BJ (cell line): ENCODE measurements around the gene CACNA2D2. TPM values are rescaled to one million over a fixed set of nuclear protein-coding genes. Genes with fewer than 3 reads are reported as not detected.

Source experiments
- CTCF ChIA-PET: fragments of 350-600 bp; formaldehyde crosslinking; extraction: SDS; loops from one replicate; lab custom pipeline; 2021; ENCODE audit warnings: antibody characterized with exemption, inconsistent platforms; lab: Yijun Ruan, JAX
- POLR2A ChIA-PET: fragments of 300-600 bp; sonication (Branson Sonifier 250); formaldehyde crosslinking; extraction: SDS; loops from one replicate; lab custom pipeline; 2021; ENCODE audit warnings: antibody characterized with exemption; lab: Charles Lee
- DNase-seq: peaks from one replicate; pipeline ENCODE4 v3.0.0-alpha.2; 2011; ENCODE audit warnings: low read depth
- H3K27me3 ChIP-seq: 2 replicates; pipeline ENCODE4 v1.6.0; 2011; ENCODE audit warnings: low read length; ENCODE audit not compliant: control insufficient read depth, insufficient read depth
- H3K36me3 ChIP-seq: 2 replicates; pipeline ENCODE4 v1.5.1; 2011; ENCODE audit warnings: low read length; ENCODE audit not compliant: control insufficient read depth, insufficient read depth
- H3K4me3 ChIP-seq: 2 replicates; pipeline ENCODE4 v1.5.1; 2011; ENCODE audit warnings: low read depth, mild to moderate bottlenecking, control low read depth, low read length
- CTCF ChIP-seq: IDR thresholded peaks from 2 replicates; pipeline ENCODE4 v1.5.1; 2011; ENCODE audit warnings: low read depth, mild to moderate bottlenecking, control low read depth, inconsistent platforms, low read length, moderate library complexity; ENCODE audit not compliant: insufficient read depth
- polyA plus RNA-seq: library from polyadenylated mRNA; depleted of rRNA; stranded (reverse); fragments of >200 nt; gene quantifications from 2 replicates; pipeline ENCODE4 v1.2.3, GENCODE V29; 2011

CACNA2D2 gene
- polyA plus RNA-seq, 1 experiment: 0.11 TPM

GRCh38 chr3:50388720-50389413 is 114.6 kb downstream of the CACNA2D2 start:
- no peak for DNase-seq
- ChIA-PET POLR2A (no interaction called here), CTCF (no interaction called here)
- H3K4me3 ChIP-seq: no peak overlapping the region
- no peak for TF ChIP-seq CTCF
- H3K27me3 ChIP-seq: peaks cover 9% of the 10 kb centered on the region
- H3K36me3 ChIP-seq: no peaks in the 10 kb centered on the region

GRCh38 chr3:50388016-50388719 is 115.3 kb downstream of the CACNA2D2 start:
- H3K36me3 ChIP-seq: no peaks in the 10 kb centered on the region
- DNase-seq: no peak
- CTCF ChIA-PET: no interaction called here
- peak; percentile 23; the same call in 1 of the 2 replicates for TF ChIP-seq CTCF
- no peak overlapping the region for H3K4me3 ChIP-seq
- POLR2A ChIA-PET: no interaction called here
- H3K27me3 ChIP-seq: peaks cover 12% of the 10 kb centered on the region

- ChIA-PET POLR2A (no interaction called here), CTCF (interaction anchor here (2.2 kb wide), 1 partner anchor 11 kb away, joined by 5 read pairs; no protein-coding TSS in a partner anchor)
- no peak overlapping the region for H3K4me3 ChIP-seq
- DNase-seq: no peak
- H3K36me3 ChIP-seq: no peaks in the 10 kb centered on the region
- peaks cover 8% of the 10 kb centered on the region; the same call in 1 of the 2 replicates for H3K27me3 ChIP-seq
- no peak for TF ChIP-seq CTCF
Measured at GRCh38 chr3:50385754-50386153, 117.7 kb downstream of the CACNA2D2 start.

GRCh38 chr3:50383750-50384149 is 119.7 kb downstream of the CACNA2D2 start:
- CTCF ChIA-PET: interaction anchor here (1.2 kb wide), 1 partner anchor 8 kb away, joined by 3 read pairs; no protein-coding TSS in a partner anchor
- no peak for DNase-seq
- Histone ChIP-seq H3K36me3 (no peaks in the 10 kb centered on the region), H3K27me3 (peaks cover 8% of the 10 kb centered on the region; the same call in 1 of the 2 replicates), H3K4me3 (no peak overlapping the region)
- no peak for TF ChIP-seq CTCF
- POLR2A ChIA-PET: interaction anchor here (0.6 kb wide), 1 partner anchor 422 kb away, joined by 4 read pairs; no protein-coding TSS in a partner anchor

- POLR2A ChIA-PET: no interaction called here
- TF ChIP-seq CTCF: no peak
- Histone ChIP-seq H3K4me3 (no peak overlapping the region), H3K36me3 (no peaks in the 10 kb centered on the region), H3K27me3 (peaks cover 8% of the 10 kb centered on the region; the same call in 1 of the 2 replicates)
- DNase-seq: no peak
- CTCF ChIA-PET: interaction anchor here (1.2 kb wide), 1 partner anchor 9 kb away, joined by 3 read pairs; no protein-coding TSS in a partner anchor
Measured at GRCh38 chr3:50382722-50383121, 120.7 kb downstream of the CACNA2D2 start.
